Esophagus muscularis mucosa (tissue), 3 donors: ENCODE data around the gene PTPRN2.

Experiments used
- CTCF ChIP-seq, 3 experiments: fragments of 200-600 bp in 2 of 3; fragments of 450-650 bp in 1 of 3; sonication (generic) in 2 of 3; IDR thresholded peaks; one replicate each; pipeline ENCODE4 v1.5.1; 2017 to 2019; ENCODE audit warnings: antibody characterized with exemption in 3 of 3, mild to moderate bottlenecking in 2 of 3, moderate library complexity in 1 of 3
- POLR2A ChIP-seq: fragments of 450-650 bp; IDR thresholded peaks from one replicate; pipeline ENCODE4 v1.6.1; 2017; ENCODE audit warnings: antibody characterized with exemption, moderate library complexity, mild to moderate bottlenecking, low read depth

GRCh38 chr7:158259141-158259540, 328.5 kb downstream of the PTPRN2 start:
- TF ChIP-seq CTCF (IDR thresholded peaks at IDR 0.05) (no peak), POLR2A (no peak)
